ENCODE measurements around the gene GPR176.
"Not testable (repeated sequence)": the region's sequence is repeated elsewhere in the genome, so short reads cannot be mapped to it uniquely, and the experiment has no call there.

The GPR176 gene

GRCh38 chr15:39823634-39824033 is 96.4 kb downstream of the GPR176 start:
- Histone ChIP-seq H3K4me3 (no peak overlapping the region), H3K27ac (no peak overlapping the region)

- Histone ChIP-seq H3K27ac (no peak overlapping the region), H3K4me3 (no peak overlapping the region)
Measured at GRCh38 chr15:39820050-39820602, 99.9 kb downstream of the GPR176 start.

DNA sequence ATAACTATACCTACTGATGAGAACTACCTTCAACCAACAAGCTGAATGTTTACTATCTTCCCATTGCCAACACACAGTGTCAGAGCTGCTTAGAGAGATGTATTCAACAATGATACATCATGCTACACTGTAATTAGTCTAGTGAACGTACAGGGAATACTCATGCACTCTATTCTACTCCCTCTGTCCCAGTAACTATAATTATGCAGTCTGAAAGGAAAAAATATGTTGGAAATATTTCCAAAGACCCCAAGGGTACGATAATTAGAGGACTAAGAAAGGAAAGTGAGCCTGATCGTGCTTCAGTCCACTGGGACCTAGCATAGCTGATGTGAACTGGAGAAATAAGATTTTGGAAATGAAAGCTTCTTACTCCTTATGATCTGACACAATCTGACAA is 100.5 kb downstream of the GPR176 start:
- no peak overlapping the region for H3K4me3 ChIP-seq
- H3K27ac ChIP-seq: no peak overlapping the region

DNA sequence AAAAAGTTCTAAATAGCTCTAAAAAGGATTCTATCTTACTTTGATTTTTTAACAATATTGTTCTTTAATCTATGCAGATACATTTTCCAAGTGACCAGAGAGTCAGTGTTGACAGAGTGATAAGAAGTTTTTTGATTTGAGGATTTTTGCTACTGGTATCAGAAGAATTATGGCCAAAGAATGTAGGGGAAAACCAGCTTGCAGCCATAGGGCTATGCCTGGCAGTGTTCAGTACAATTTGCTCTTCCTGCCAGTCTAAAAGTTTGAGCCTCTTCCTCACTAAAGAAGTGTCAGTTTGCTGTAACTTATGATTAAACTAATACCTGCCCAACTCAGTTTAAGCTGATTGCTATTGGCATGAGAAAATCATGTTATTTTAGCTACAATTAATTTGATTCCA is 102.2 kb downstream of the GPR176 start:
- no peak overlapping the region for H3K27ac ChIP-seq
- no peak overlapping the region for H3K4me3 ChIP-seq

DNA sequence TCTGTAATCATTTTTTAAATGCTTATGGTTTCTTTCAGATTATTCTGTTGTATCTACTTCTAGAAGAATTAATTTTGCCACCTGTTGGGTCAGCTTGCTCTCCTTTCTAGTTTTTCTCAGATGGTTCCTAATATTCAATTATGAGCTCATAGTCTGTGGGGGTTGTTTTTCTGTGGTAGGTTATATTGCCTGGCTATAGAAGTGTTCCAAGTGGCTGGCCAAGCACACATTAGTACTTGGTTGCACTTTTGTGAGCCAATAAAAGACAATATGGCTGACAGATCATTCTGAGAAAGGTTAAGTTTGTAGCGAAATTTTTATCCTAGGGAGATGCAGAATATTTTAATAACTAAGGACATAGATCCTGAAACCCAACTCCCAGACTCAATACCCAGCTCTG is 105.6 kb downstream of the GPR176 start:
- Histone ChIP-seq H3K4me3 (no peak overlapping the region), H3K27ac (no peak overlapping the region)

DNA sequence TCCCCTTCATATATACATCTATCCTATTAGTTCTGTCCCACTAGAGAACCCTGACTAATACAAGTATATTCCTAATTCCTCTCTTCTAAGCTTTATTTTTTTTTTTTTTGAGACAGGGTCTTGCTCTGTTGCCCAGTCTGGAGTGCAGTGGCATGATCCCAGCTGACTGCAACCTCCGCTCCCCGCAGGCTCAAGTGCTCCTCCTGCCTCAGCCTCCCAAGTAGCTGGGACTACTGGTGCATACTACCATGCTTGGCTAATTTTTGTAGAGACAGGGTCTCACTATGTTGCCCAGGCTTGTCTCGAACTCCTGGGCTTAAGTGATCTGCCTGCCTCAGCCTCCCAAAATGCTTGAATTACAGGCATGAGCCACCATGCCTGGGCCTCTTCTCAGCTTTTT is 107.4 kb downstream of the GPR176 start:
- H3K4me3 ChIP-seq: not testable (repeated sequence)

GRCh38 chr15:39808909-39809308 is 111.2 kb downstream of the GPR176 start:
- Histone ChIP-seq H3K27ac (no peak overlapping the region), H3K4me3 (no peak overlapping the region)

More for the DNA sequence above, 107.4 kb downstream of the GPR176 start:
- H3K27ac ChIP-seq: not testable (repeated sequence)

- Histone ChIP-seq H3K4me3 (no peak overlapping the region), H3K27ac (no peak overlapping the region)
Measured at GRCh38 chr15:39807791-39808190, 112.3 kb downstream of the GPR176 start.

DNA sequence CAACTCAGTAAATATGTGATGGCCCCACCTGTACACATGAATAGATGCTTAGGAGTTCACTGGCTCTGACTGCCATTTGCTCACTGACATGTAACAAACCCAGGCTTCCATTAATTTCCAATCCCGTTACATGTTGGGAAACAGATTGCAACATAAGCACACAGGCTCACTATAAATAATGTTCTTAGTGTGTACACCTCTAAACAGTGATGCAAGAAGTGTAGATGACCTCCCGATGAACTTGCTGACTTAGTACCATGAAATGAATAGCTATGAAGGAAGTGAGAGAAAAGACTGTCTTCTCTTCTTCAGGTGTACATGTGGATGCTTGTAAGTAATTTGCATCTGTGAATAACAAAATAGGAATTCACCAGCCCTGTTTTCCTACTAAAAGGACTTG is 116.0 kb downstream of the GPR176 start:
- H3K27ac ChIP-seq: no peak overlapping the region

GRCh38 chr15:39803016-39803415 is 117.0 kb downstream of the GPR176 start:
- no peak overlapping the region for H3K27ac ChIP-seq
- H3K4me3 ChIP-seq: no peak overlapping the region

More for the DNA sequence above, 116.0 kb downstream of the GPR176 start:
- no peak overlapping the region for H3K4me3 ChIP-seq

DNA sequence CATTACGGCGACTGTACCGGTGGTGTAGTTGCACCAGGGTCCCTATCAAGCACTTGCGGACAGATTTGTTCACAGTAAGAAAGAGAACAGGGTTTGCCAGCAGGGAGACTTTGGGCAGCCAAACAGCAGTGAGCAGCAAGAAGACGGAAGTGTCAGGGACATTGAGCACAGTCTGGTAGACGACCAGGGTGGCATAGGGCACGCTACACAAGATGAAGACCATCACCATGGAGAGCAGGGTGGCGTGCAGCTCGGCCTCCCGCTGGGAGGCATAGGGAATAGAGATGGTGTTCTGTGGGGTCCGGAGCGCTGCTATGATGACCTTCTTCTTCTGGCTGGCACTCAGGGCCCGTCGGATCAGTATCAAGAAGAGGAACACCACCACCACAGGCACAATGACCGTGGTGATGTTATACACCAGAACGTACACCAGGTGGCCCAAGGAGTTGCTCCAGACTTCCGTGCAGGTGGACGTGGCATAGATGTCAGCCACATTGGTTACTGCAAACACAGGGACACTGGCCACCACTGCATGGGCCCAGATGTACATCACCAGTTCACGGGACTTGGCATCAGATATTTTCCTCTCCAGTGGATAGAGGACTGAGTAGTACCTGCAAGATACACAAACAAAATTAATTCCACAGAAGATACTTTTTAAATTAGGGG is 118.3 kb downstream of the GPR176 start:
- H3K27ac ChIP-seq: no peak overlapping the region
- H3K4me3 ChIP-seq: no peak overlapping the region

DNA sequence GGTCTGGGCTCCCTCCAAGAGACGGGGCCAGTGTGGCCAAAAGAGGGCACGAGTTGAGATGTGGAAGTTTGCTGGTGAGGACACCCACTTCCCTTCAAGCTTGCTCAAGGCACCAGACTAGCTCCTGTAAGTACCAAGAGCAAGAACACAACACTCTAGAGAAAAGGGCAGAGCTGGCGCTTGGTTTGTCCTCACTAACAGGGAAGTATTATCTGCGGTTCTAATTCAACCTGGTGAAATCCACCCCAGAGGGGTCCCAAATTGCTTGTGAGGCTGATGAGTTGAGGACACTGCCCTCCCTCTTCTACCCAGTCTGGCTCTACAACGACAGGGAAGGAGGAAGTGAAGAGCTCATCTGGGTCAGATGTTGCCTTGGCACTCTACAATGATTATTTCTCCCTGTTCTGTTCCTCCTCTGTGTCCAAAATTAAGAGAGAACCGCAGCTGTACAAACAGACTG is 120.5 kb downstream of the GPR176 start:
- Histone ChIP-seq H3K27ac (no peak overlapping the region), H3K4me3 (no peak overlapping the region)

- H3K4me3 ChIP-seq: no peak overlapping the region
- H3K27ac ChIP-seq: no peak overlapping the region
Measured at GRCh38 chr15:39798382-39798781, 121.7 kb downstream of the GPR176 start.

- no peak overlapping the region for H3K27ac ChIP-seq
- H3K4me3 ChIP-seq: no peak overlapping the region
Measured at GRCh38 chr15:39797407-39797806, 122.7 kb downstream of the GPR176 start.

DNA sequence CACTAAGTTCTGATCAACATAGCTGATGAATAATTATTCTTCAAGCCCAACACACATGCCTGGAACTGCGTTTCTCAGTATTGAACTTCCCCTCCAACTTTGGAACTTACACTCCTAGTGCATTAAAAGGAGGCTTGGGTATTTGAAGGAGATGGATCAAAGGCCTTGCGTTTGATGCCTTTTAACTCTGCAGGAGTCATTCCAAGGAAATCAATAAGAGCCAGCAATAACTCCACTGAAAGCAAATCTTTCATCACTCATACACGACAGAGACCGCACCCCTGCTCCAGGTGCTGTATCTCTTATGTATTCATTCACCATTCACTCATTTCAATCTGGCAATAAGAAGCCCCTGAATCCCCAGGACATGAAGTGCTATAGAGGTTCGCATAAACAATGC is 123.5 kb downstream of the GPR176 start:
- no peak overlapping the region for H3K27ac ChIP-seq
- H3K4me3 ChIP-seq: no peak overlapping the region

DNA sequence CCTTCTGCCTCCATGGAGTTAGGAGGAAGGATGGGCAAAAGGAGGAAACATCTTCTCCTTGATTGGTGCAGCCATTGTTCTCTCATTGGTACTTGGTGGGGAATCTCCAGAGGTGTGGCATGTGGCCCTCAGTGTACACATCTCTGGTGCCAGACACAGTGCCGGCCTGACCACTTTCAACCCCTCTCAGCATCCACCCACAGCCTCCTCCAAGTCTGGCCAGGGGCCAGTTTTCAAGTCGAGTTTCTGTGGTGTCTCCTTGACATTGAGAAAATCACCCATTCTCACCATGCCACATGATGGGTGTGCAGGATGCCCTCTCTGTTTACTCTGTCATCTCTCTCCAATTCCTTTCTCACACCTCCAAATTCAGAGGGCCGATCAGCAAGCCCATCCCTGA is 124.6 kb downstream of the GPR176 start:
- no peak overlapping the region for H3K4me3 ChIP-seq
- no peak overlapping the region for H3K27ac ChIP-seq

GRCh38 chr15:39794954-39795353 is 125.1 kb downstream of the GPR176 start:
- no peak overlapping the region for H3K4me3 ChIP-seq
- H3K27ac ChIP-seq: no peak overlapping the region

DNA sequence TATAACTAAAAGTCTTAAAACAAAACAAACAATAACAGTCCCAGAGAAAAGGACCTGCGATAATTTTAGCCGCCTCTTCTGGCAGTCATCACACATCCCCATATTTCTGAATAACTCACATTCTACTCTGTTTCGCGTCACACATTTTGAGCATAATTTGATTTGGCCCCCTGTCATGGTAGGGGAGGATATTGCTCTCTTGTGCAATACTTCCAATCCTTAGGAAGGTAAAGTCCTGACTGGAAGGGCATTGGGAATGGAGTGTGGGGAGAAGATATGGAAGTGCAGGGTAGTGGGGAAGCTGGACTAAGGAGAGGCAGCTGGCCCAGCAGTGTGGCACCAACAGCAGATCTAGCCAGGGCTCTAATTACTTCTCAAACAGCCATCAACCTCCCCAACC is 126.1 kb downstream of the GPR176 start:
- no peak overlapping the region for H3K27ac ChIP-seq
- no peak overlapping the region for H3K4me3 ChIP-seq

GRCh38 chr15:39792844-39793335 is 127.2 kb downstream of the GPR176 start:
- no peak overlapping the region for H3K4me3 ChIP-seq
- H3K27ac ChIP-seq: no peak overlapping the region

- no peak overlapping the region for H3K27ac ChIP-seq
- no peak overlapping the region for H3K4me3 ChIP-seq
Measured at GRCh38 chr15:39792025-39792843, 127.8 kb downstream of the GPR176 start.

GRCh38 chr15:39789736-39790135 is 130.3 kb downstream of the GPR176 start:
- H3K27ac ChIP-seq: no peak overlapping the region
- H3K4me3 ChIP-seq: no peak overlapping the region
